NCI-H2171 treated with DMSO at 0.1 percent for 48 hours (cell line): ENCODE results near the gene TM4SF5.

Source experiments
- DNase-seq: peaks from one replicate; lab custom pipeline; 2025; lab: John Stamatoyannopoulos, UW

Gene TM4SF5

GRCh38 chr17:4771519-4772234 lies at the start of gene TM4SF5:
Gene TM4SF5, plus strand, starts transcription at chr17:4771886. Its CDS starts 37 bp downstream, at chr17:4771923.
- no peak for DNase-seq

- DNase-seq, result no peak
These were observed 48.9 kb upstream of the TM4SF5 start for GRCh38 chr17:4722678-4723240.

- no peak for DNase-seq
These were observed 47.0 kb upstream of the TM4SF5 start for GRCh38 chr17:4724650-4725049.

GRCh38 chr17:4725646-4726310 lies 45.9 kb upstream of the TM4SF5 start:
- DNase-seq, result no peak

- no peak for DNase-seq
These were observed 43.6 kb upstream of the TM4SF5 start for GRCh38 chr17:4728124-4728523.

GRCh38 chr17:4733073-4733531 lies 38.6 kb upstream of the TM4SF5 start:
- no peak for DNase-seq

- DNase-seq, result no peak
These were observed 36.7 kb upstream of the TM4SF5 start for GRCh38 chr17:4734857-4735475.

GRCh38 chr17:4735876-4736651 lies 35.6 kb upstream of the TM4SF5 start:
- DNase-seq, result no peak

GRCh38 chr17:4738136-4739121 lies 33.3 kb upstream of the TM4SF5 start:
- no peak for DNase-seq

- no peak for DNase-seq
These were observed 32.3 kb upstream of the TM4SF5 start, which contains the start of the genes CXCL16 and ZMYND15 for GRCh38 chr17:4739122-4740024. Gene CXCL16, minus strand, starts transcription at chr17:4739928. Its CDS starts 589 bp downstream, at chr17:4739339. Gene ZMYND15, plus strand, starts transcription at chr17:4739833. Its CDS starts 716 bp downstream, at chr17:4740549.

GRCh38 chr17:4740025-4740351 lies 31.7 kb upstream of the TM4SF5 start:
- DNase-seq, result no peak

- DNase-seq, result no peak
These were observed 31.1 kb upstream of the TM4SF5 start for GRCh38 chr17:4740584-4740983.

GRCh38 chr17:4741544-4741943 lies 30.1 kb upstream of the TM4SF5 start:
- no peak for DNase-seq

GRCh38 chr17:4742133-4742532 lies 29.6 kb upstream of the TM4SF5 start:
- DNase-seq, result no peak

GRCh38 chr17:4742629-4743028 lies 29.1 kb upstream of the TM4SF5 start:
- DNase-seq, result no peak

- DNase-seq, result no peak
These were observed 28.5 kb upstream of the TM4SF5 start for GRCh38 chr17:4743216-4743615.

- no peak for DNase-seq
These were observed 27.8 kb upstream of the TM4SF5 start for GRCh38 chr17:4743898-4744297.

- no peak for DNase-seq
These were observed 26.4 kb upstream of the TM4SF5 start for GRCh38 chr17:4744999-4745969.
